A549 (cell line): ENCODE results near the gene ANLN.

Source experiments
- RARB ChIP-seq: fragments of 250-450 bp; sonication (Bioruptor Pico); IDR thresholded peaks from 2 replicates; pipeline ENCODE4 v1.8.0; 2021; ENCODE audit warnings: mild to moderate bottlenecking, moderate library complexity
- RCOR1 ChIP-seq: fragments of 150-350 bp; IDR thresholded peaks from 2 replicates; pipeline ENCODE4 v1.6.1; 2014; ENCODE audit warnings: antibody characterized with exemption, low read length, low read depth
- TF ChIP-seq, protein P1 (sequence below): IDR thresholded peaks from 2 replicates; pipeline ENCODE4 v1.6.1; 2012

- TF ChIP-seq RCOR1 (no peak), RARB (CRISPR knock-in tag) (no peak)
- TF ChIP-seq, protein P1, sequence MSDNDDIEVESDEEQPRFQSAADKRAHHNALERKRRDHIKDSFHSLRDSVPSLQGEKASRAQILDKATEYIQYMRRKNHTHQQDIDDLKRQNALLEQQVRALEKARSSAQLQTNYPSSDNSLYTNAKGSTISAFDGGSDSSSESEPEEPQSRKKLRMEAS, result no peak
Observed at GRCh38 chr7:36395171-36395894, 5.7 kb downstream of the ANLN start.
